HG03159 (cell line): ENCODE measurements around the gene MOK.
"Not testable (repeated sequence)": the region's sequence is repeated elsewhere in the genome, so short reads cannot be mapped to it uniquely, and the experiment has no call there.

Experiments used
- ATAC-seq: cut with Tn5 transposase; IDR thresholded peaks from one replicate; pipeline ENCODE4 v1.9.1; 2021; ENCODE audit warnings: mild to moderate bottlenecking, moderate library complexity; ENCODE audit not compliant: unreplicated experiment

Gene MOK

DNA sequence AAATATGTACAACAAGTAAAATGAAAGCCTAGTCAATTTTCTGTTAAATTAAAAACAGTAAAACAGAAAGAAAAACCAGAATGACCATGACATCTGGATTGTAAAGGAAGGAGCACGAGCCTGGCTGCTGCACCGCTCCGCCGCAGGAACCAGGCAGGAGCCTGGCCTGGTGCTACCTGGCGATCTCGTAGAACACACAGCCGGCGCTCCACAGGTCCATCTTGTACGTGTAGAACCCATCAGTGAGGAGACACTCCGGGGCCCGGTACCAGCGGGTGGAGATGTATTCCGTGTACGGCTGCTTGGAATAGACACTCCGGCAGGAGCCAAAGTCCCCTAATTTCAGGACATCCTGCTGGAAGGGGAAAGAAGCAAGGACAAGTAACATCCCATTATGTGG, 54.3 kb downstream of the MOK start:
- no peak for ATAC-seq

DNA sequence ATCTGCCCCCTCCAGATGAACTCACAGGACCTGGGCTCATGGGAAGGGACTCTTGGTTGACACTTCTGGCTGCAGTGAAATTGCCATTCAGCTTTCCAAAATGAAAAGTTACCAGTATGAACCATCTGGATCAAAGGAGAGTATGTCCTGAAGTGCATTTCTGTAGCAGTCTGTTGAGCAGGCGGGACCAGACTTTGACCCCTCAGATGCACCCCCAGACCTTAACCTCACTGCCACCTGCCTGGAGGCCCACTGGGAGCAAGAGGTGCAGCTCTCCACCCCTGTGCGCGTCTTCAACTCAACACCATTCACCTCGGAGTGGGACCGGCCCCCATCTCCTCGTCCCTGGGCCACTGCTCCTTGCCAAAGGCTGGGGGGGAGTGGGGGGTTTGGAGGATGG, 55.0 kb downstream of the MOK start:
- ATAC-seq: no peak

DNA sequence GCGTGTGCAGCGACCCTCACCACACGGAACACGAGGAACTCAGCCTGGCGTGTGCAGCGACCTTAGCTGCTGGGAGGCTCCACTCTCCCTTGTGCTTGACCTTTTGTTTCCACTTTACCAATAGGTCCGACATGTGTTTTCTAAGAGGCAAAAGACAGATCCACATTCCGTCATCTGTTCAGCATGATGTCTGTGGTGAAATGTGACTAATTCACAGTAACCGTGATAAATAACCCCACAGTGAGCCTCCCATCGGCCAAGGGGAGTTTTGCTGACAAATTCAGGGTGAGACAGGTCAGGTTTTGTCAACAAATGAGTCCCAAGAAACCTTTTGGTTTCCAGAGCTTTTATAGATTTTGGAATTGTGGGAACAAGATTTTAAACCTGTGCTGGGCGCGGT, 55.9 kb downstream of the MOK start:
- ATAC-seq: no peak

DNA sequence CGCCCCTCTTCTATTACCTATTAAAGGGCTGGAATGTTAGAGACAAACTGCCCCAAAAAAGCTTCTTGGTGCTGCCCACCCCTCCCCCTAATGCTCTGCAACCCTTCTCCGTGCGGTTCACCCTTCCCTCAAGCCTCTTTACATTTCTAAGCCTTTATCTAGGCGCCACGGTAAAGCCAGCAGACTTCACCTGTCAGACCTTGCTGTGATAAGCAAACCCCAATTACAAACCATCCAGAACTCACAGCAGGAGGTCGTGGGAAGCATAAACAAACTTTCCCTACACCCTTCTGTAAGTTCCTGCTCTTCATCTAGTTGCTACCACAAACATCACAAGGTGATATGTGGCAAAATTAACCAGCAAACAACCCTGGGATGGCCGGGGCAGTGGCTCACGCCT, 56.8 kb downstream of the MOK start:
- ATAC-seq: no peak

DNA sequence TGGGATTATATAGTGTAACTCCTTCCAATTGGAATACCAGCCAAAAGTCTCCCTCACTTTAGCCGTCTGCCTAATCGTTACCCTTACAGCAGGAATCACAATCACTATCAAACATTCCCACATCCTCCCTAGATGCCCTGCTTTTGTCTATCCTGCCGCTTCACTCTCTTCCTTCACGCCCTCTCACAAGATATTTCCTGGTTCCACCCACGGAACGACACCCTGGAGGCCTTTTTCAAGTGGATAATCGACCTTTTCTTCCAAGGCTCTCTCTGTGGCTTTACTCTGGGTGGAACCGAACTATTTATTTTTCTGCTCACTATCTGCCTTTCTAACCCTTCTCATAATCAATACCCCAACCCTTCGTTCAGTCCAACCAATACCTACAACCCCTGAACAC, 58.9 kb downstream of the MOK start:
- ATAC-seq: no peak

DNA sequence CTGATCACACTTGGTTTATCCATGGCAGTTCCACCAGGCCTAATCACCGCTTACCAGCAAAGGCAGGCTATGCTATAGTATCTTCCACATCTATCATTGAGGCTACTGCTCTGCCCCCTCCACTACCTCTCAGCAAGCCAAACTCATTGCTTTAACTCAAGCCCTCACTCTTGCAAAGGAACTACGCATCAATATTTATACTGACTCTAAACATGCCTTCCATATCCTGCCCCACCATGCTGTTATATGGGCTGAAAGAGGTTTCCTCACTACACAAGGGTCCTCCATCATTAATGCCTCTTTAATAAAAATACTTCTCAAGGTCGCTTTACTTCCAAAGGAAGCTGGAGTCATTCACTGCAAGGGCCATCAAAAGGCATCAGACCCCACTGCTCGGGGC, 61.2 kb downstream of the MOK start:
- not testable (repeated sequence) for ATAC-seq

DNA sequence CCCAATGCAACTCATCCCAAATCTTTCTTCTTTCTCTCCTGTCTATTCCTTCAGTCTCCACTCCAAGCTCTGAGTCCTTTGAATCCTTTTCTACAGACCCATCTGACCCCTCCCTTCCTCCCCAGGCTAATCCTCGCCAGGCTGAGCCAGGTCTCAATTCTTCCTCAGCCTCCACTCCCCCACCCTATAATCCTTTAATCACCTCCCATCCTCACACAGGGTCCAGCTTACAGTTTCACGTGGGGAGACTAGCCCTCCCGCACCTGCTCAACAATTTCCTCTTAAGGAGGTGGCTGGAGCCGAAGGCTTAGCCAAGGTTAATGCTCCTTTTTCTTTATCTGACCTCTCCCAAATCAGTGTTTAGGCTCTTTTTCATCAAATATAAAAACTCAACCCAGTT, 63.8 kb downstream of the MOK start:
- no peak for ATAC-seq

DNA sequence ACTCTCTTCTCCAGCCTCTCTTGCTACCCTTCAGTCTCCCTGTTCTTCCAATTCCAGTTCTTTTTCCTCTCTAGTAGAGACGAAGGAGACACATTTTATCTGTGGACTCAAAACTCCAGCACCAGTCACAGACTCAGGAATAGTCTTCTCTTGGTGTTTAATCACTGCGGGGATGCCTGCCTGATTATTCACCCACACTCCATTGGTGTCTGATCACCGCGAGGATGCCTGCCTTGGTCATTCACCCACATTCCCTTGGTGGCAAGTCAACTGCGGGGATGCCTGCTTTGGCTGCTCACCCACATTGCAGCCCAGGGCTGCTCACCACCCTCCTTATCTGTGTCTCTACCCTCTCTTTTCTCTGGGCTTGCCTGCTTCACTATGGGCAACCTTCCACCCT, 64.5 kb downstream of the MOK start:
- not testable (repeated sequence) for ATAC-seq

DNA sequence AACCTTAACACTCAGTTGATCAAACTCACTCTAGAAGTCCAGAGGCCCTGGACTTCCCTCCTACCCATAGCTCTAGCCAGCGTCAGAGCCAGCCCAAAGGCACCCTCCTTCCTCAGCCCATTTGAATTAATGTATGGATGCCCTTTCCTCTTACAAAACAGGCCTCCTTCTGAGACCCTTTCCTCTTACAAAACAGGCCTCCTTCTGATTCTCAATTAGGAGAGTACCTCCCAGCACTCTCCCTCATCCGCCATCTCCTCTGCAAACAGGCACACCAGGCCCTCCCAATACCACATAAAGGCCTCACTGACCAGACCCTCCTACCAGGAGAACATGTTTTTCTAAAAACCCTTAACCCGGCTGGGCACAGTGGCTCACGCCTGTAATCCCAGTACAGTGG, 65.7 kb downstream of the MOK start:
- ATAC-seq: no peak

DNA sequence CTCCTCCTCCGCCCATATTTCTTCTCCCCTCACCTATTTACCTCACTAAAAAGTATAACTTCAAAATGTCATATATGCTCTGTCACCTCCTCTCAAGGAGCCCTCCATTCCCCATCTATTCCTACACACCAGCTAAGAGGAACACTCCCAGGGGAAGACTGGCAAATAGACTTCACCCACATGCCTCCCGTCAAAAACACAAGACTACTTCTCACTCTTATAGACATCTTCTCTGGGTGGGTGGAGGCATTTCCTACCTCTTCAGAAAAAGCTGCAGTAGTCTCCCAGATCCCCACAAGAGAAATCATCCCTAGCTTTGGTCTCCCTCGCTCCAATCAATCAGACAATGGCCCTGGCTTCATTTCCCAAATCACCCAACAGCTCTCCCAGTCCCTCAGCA, 66.2 kb downstream of the MOK start:
- ATAC-seq: no peak

DNA sequence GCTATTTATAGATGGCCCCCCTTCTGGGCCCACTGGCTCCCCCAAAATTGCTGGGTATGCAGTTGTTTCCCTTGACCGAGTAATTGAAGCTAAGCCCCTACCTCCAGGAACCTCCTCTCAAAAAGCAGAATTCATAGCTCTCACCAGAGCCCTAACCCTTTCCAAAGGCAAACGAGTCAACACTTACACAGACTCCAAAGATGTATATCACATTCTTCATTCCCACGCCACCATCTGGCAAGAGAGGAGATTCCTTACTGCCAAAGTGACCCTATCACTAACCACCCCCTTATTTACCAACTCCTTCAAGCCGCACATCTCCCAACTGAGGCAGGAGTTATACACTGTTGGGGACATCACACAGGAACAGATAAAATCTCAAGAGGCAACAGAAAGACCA, 66.8 kb downstream of the MOK start:
- ATAC-seq: no peak

DNA sequence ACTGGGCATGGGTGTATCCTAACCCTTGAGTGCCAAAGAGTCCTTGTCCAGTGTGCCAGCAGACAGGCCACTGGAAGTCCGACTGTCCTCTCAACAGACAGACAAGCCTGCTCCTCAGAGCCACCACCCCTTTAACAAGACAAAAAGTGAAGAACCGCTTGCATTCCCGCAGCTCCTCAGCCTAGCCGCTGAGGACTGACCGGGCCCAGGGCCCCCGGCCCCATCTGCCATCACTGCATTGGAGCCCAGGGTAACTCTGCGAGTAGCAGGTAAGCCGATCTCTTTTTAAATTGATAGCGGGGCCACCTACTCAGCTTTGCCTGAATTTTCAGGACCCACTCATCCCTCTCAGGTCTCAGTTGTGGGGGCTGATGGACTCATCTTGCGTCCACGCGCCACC, 68.9 kb downstream of the MOK start:
- no peak for ATAC-seq

DNA sequence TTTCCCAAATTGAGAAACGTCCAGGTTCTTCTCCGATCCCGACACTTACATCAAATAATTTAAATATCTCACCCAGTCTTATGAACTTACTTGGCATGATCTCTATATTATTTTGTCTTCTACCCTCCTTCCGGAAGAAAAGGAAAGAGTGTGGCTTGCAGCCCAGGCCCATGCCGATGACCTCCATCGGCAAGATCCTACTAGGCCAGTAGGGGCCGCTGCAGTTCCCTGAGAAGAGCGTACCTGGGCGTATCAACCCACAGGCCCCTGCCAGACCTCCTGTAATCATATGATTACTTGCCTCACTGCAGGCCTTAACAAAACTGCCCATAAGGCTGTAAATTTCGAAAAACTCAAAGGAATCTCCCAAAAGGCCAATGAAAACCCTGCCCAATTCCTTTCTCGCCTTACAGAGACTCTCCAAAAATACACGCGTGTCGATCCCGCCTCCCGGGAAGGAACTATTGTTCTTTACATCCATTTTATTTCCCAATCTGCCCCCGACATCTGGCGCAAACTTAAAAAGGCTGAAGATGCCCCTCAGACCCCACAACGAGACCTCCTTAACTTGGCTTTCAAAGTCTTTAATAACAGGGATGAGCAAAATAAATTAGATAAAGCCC, 69.6 kb downstream of the MOK start:
- peak; percentile 73 for ATAC-seq

DNA sequence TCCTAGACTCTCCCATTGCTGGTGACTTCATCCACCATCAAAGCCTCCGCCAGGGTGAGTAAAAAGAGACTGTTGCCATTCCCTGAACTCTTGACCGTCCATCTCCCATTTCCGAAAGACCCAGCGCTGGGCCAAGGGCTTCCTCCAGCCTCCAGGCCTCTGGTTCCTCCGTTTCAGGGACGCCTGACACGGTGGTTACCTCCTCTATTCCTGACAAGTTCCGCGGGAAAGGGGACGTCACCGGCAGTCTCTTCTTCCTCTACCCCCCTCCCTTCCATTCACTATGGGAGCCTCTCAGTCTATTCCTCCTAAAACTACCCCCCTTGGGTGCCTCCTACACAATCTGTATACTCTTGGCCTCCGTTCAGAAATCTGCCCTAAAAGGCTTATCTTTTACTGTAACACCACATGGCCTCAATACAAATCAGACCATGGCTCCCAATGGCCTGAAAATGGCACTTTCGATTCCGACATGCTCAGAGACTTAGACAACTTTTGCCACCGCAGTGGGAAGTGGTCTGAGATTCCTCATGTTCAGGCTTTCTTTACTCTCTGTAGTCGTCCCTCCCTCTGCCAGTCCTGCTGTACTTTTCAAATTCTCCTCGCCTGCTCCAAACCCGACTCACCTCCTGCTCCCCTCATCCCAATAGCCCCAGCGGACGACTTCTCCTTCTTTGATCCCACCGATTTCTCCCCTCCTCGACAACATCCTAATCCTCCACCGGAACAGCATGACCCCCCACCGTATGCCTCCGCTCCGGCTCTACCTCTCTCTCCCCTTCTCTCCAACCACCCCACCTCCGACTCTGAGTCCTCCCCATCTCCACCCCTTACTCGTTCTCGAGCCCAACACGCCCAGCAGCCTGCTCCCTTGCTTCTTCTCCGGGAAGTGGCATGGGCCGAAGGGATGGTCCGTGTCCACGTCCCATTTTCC, 70.4 kb downstream of the MOK start:
- ATAC-seq: no peak

DNA sequence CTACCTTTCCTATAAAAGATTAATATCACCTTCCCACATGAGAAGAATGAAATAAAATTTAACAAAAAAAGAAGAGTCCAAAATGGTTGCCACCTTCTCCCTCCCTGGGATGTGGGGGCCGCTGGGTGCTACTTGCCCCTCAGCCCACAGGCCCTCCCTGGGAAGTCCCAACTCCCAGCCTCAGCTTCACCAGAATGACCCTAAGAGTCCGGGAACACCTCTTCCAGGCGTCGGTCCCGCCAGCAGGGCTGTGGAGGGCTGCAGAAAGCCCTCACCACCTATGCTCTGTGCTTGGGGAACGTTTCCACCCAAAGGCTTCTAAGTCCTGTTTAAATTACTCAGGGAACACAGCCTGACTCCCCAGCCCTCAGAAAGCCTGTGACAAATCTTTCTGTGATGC, 71.9 kb downstream of the MOK start:
- ATAC-seq: no peak

DNA sequence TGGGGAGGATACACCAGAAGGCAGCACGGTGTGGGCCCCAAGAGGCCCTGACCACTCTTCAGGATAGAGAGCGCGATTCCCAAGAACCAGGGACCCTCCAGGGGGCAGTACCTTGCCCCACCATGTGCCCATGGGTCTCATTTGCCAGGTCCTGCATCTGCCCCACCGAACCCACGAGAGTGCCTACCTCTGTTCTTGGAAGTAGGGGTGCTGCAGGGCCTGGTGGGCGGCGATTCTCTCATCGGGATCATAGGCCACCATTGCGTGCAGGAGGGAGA, 72.7 kb downstream of the MOK start:
- ATAC-seq: no peak

DNA sequence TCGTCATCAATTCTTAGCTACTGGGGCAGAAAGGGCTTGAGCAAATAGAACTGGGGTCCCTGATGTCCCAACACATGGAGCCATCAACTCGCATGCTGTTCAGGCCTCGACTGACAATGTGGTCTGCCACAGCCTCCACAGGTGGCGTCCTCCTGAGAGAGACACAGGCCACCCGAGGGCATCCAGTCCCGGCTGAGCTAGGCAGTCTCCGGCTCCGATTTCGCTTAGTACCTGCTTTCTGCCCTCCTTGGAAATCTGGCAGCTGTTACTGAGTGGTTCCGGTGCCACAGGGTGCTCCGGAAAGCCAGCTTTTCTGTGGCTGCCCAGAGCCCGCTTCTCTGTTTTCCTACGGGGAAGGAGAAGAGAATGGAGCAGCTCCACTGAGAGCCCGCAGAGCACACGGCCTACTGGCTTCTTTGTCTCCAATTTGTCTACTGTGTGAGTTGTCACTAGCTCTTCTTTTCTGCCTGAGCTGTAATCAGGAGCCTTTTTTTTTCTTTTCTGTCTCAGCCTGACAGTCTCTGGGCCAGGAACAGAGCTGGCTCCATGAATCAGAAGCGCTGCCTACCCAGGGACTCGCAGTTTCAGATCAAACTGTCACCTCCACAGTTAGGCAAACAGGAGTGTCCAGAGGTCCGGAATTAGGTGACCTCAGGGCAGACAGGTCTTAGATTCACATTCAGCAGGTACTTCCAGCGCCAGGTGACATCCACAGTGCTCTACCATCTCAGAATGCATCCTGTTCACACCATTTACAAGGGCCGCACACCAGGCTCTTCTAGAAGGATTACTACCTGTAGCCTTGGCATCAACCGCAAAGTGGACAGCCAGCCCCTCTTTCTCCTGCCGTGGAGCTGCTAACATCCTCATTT, 73.3 kb downstream of the MOK start:
- no peak for ATAC-seq

DNA sequence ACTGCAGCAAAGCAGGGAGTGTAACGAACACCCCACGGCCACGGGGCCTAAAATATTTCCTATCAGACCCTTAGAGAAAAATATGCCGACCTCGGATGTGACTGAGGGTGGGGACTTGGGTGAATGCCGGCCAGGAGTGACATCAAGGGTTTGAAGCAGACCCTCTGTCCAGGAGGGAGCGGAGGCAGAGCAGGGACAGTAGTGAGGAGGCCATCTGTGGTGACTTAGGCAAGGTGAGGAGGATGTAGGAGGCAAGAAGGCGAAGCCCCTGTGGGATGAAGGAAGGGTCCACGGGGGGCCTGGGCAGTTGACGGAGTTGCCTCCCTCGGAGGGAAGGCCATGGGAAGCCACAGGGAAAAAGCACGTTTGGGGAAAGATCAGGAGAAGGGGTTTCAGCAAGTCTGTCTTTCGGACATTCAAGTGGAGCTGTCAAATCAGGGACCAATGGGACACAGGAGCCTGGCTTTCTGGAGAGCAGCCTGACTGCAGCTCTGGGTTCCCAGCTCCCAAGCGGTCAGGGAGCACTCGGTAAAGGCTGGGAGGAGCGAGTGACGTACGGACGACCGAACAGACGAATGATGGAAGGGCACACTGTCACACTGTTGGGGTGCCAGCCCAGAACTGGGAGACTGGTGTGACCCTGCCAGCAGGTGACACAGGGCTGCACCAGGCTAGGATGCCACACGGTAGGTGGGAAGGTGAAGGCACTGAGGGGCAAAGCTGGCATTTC, 74.3 kb downstream of the MOK start:
- ATAC-seq: no peak

DNA sequence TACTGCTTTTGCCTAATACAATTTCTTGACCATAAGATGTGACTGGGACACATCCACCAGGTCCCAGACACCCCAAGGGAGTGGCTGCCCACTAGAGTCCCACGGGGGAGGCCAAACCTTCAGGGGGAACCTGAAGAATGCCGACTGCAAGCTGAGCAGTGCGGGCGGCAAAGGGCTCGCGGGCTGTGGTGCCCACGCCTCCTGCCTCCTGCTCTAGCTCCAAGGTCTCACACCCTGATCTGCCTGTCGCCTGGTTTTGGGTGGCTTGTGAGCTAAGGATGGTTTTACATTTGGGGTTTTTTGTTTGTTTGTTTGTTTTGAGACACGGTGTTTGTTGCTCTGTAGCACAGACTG, 75.2 kb downstream of the MOK start:
- ATAC-seq: no peak

DNA sequence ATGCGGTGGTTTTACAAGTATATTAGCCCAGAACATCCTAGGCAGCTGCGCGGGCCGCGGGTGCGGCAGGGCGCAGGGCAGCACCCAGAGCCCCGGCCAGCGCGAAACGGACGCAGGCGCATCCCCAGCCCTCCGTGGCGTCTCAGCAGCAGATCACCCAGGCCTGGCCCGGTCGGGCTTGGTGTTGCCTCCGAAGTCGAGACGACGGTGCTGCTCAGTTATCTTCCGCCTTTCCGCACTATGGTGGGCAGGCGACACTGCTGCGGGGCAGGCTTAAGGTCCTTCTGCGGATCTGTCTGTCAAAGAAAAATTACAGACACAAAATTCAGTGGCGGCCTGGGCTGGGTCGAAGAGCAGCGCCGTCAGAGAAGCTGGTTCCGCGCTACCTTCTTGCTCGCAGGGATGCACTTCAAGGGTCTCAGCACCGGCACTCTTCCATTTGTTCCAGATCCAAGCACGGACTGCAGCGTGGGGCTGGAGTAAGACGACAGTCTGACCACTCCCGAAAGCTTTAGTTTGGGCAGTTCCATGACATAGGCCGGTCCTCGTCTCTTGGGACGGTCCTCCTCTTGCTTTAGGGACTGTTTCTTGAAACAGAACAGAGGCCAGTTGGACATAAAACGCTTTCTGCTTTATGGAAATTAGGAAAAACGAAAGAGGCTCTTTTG, 75.8 kb downstream of the MOK start:
- ATAC-seq: no peak
